ENCODE data around the gene RCOR2. TPM values are rescaled to one million over a fixed set of nuclear protein-coding genes. Genes with fewer than 3 reads are reported as not detected.

RCOR2 gene
- total and polyA plus RNA-seq, 2 of the 13 experiments (the other 11 are each of a cell fraction or from before 2014, with no cell fraction given) = 8.3 to 8.5 TPM

DNA sequence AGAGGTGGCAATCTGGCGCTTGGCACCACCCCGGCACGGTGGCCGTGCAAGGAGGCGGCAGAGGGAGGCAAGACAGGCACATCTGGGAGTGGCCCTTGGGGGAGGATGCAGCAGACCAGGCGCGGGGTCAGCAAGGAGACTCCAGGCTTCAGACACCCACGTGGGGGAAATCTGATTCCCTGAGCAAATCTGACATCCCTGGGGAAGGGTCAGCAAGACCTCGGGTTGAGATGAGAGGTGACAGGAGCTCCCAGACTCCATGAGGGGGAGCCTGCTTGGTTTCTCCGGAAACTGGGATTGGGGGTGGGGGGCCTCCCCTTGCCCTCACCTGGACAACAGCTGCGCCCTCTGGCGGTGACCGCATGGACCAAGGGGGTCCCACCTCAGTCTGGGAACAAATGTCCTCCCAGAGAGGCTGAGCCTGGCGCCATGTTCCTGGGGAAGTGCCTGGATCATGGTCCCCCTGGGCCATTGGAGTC is 4.0 kb upstream of the RCOR2 start:
- Histone ChIP-seq H2AFZ (ENCODE audit: low read length) (no peak overlapping the region), H4K20me1 (ENCODE audit: insufficient read depth, low read length) (no peaks in the 10 kb centered on the region), H3K36me3 (replicated peaks in 1 of 2; ENCODE audit: control insufficient read depth in 1 of 2, insufficient read depth in 2 of 2, low read length in 2 of 2) (no peaks in the 10 kb centered on the region), H3K4me3 (replicated peaks in 1 of 3; ENCODE audit: insufficient read depth in 1 of 3, low read depth in 2 of 3, low read length in 3 of 3) (peak overlapping the region; percentile 59 to 84 (median 76)), H3K79me2 (ENCODE audit: insufficient read depth, low read length) (no peaks in the 10 kb centered on the region), H3K9me3 (ENCODE audit: low read length) (no peaks in the 10 kb centered on the region), H3K27me3 (ENCODE audit: control insufficient read depth in 1 of 2, insufficient read depth in 2 of 2, low read length in 2 of 2) (peaks cover 0 to 4% of the 10 kb centered on the region in 2 experiments; a peak in 2 of 5 replicates), H3K9ac (ENCODE audit: insufficient read depth, low read depth, low read length) (no peak overlapping the region), H3K4me2 (ENCODE audit: low read depth, low read length) (peak overlapping the region; percentile 74), H3K27ac (ENCODE audit: extremely low read length, insufficient read depth, low read length) (no peak overlapping the region), H3K4me1 (ENCODE audit: insufficient read depth, low read length) (peaks cover 44% of the 10 kb centered on the region)
- no peak for DNase-seq (ENCODE audit: low spot score)
- 7% methylated on average over 4 of the region's 14 CpGs for WGBS (ENCODE audit: low lambda C conversion rate)
- ChIA-PET CTCF (ENCODE audit: low intra/inter-chr PET ratio, low total read pairs) (interaction anchor here (0.8 to 1.3 kb wide), 2 partner anchors 82 to 84 kb away, joined by 3 to 9 read pairs; partner anchors contain the start of gene MARK2), POLR2A (interaction anchor here (1.4 to 2.0 kb wide), 4 partner anchors 33 to 154 kb away, joined by 5 to 7 read pairs (median 6); partner anchors contain the start of gene COX8A)
- FAIRE-seq = no peak
- BruUV-seq (replicated peaks) = no TSS peak
- intact Hi-C loops (cut with micrococcal nuclease; ENCODE audit: unreplicated experiment) (no loop called here), in situ Hi-C loops (cut with HindIII; ENCODE audit: extremely low pct_ligation_motif_present, low pct_unique_long_range_greater_than_20kb) (no loop called here)
- peak; percentile 19 for ATAC-seq
- TF ChIP-seq, protein P1, sequence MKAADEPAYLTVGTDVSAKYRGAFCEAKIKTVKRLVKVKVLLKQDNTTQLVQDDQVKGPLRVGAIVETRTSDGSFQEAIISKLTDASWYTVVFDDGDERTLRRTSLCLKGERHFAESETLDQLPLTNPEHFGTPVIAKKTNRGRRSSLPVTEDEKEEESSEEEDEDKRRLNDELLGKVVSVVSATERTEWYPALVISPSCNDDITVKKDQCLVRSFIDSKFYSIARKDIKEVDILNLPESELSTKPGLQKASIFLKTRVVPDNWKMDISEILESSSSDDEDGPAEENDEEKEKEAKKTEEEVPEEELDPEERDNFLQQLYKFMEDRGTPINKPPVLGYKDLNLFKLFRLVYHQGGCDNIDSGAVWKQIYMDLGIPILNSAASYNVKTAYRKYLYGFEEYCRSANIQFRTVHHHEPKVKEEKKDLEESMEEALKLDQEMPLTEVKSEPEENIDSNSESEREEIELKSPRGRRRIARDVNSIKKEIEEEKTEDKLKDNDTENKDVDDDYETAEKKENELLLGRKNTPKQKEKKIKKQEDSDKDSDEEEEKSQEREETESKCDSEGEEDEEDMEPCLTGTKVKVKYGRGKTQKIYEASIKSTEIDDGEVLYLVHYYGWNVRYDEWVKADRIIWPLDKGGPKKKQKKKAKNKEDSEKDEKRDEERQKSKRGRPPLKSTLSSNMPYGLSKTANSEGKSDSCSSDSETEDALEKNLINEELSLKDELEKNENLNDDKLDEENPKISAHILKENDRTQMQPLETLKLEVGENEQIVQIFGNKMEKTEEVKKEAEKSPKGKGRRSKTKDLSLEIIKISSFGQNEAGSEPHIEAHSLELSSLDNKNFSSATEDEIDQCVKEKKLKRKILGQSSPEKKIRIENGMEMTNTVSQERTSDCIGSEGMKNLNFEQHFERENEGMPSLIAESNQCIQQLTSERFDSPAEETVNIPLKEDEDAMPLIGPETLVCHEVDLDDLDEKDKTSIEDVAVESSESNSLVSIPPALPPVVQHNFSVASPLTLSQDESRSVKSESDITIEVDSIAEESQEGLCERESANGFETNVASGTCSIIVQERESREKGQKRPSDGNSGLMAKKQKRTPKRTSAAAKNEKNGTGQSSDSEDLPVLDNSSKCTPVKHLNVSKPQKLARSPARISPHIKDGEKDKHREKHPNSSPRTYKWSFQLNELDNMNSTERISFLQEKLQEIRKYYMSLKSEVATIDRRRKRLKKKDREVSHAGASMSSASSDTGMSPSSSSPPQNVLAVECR (CRISPR knock-in tag; IDR thresholded peaks at IDR 0.05; ENCODE audit: borderline replicate concordance) = peak; percentile 22; the same call in 1 of the 2 replicates
- TF ChIP-seq SMC3 (IDR thresholded peaks at IDR 0.05; ENCODE audit: low read length) (peak; percentile 26; the same call in 1 of the 2 replicates), KDM5B (CRISPR knock-in tag; IDR thresholded peaks at IDR 0.05; ENCODE audit: borderline replicate concordance) (0 out of 2 replicates have a peak, but pooled peaks have one; percentile 25), DMAP1 (CRISPR knock-in tag; IDR thresholded peaks at IDR 0.05) (peak; percentile 31; the same call in 1 of the 2 replicates), HOXA3 (CRISPR knock-in tag; IDR thresholded peaks at IDR 0.05) (0 out of 2 replicates have a peak, but pooled peaks have one; percentile 14), RXRB (CRISPR knock-in tag; IDR thresholded peaks at IDR 0.05; ENCODE audit: borderline replicate concordance) (0 out of 2 replicates have a peak, but pooled peaks have one; percentile 35), MIER3 (CRISPR knock-in tag; IDR thresholded peaks at IDR 0.05; ENCODE audit: borderline replicate concordance) (peak; percentile 39; the same call in 1 of the 2 replicates), ZNF34 (CRISPR knock-in tag; IDR thresholded peaks at IDR 0.05; ENCODE audit: borderline replicate concordance) (no peak), EP300 (IDR thresholded peaks at IDR 0.05; ENCODE audit: low read depth in 2 of 2, low read length in 2 of 2) (no peak), EP300 (CRISPR knock-in tag; IDR thresholded peaks at IDR 0.05; ENCODE audit: borderline replicate concordance) (peak; percentile 13; the same call in 1 of the 2 replicates), FOXO1 (CRISPR knock-in tag; IDR thresholded peaks at IDR 0.05) (no peak), PCBP1 (IDR thresholded peaks at IDR 0.05; ENCODE audit: borderline replicate concordance, low read depth, low read length) (no peak), MAZ (IDR thresholded peaks at IDR 0.05; ENCODE audit: borderline replicate concordance, low read depth, low read length) (peak; percentile 43; the same call in 1 of the 2 replicates), MAZ (CRISPR knock-in tag; IDR thresholded peaks at IDR 0.05; ENCODE audit: low read depth) (peak; percentile 51; the same call in 1 of the 2 replicates), ZNF768 (CRISPR knock-in tag; IDR thresholded peaks at IDR 0.05) (0 out of 2 replicates have a peak, but pooled peaks have one; percentile 18), ZNF136 (CRISPR knock-in tag; IDR thresholded peaks at IDR 0.05; ENCODE audit: low read depth) (no peak)
- TF ChIP-seq, protein P2, sequence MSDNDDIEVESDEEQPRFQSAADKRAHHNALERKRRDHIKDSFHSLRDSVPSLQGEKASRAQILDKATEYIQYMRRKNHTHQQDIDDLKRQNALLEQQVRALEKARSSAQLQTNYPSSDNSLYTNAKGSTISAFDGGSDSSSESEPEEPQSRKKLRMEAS (IDR thresholded peaks at IDR 0.05) = 0 out of 2 replicates have a peak, but pooled peaks have one; percentile 16
- TF ChIP-seq, protein P3, sequence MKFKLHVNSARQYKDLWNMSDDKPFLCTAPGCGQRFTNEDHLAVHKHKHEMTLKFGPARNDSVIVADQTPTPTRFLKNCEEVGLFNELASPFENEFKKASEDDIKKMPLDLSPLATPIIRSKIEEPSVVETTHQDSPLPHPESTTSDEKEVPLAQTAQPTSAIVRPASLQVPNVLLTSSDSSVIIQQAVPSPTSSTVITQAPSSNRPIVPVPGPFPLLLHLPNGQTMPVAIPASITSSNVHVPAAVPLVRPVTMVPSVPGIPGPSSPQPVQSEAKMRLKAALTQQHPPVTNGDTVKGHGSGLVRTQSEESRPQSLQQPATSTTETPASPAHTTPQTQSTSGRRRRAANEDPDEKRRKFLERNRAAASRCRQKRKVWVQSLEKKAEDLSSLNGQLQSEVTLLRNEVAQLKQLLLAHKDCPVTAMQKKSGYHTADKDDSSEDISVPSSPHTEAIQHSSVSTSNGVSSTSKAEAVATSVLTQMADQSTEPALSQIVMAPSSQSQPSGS (CRISPR knock-in tag; IDR thresholded peaks at IDR 0.05) = no peak

All from HepG2 (cell line).